ENCODE measurements around the gene ZNF562.

DNA sequence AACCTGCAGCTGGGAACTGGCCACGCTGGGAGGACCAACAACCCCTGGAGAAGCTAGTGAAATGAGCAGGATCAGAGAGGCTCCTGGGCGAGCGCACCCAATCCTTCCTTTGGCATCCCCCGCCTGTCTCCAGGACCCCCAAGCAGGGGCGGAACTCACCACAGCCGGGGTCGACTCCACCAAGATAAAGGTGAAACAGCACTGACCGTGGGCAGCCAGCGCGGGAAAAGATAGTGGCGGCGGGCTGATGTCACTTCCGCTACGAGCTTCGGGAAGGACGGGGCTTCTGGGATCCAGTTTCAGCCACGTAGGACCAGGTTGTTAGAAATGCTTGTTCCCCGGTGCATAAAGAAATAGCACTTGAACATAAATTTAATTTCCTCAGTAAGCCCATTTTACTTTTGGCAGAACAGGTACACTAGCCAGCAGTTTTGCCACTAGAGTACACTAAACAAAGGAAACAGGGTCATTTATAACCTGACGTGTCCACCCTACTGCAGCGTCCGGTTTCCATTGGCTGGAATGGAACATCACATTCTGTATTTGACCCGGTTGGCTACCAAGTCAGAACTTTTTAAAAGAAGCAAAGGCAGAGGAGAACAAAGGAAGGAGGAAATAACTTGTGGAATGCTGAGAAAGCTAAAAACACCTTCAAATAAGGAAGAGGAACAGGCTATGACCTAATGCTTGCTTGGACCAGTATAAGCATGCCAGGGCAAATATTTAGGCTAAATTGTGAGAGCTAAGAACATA, 25.5 kb upstream of the ZNF562 start:
- TF ChIP-seq CTCF (IDR thresholded peaks at IDR 0.05) = no peak
- no peak for TF ChIP-seq MYBL2 (CRISPR knock-in tag; IDR thresholded peaks at IDR 0.05)
